Pancreas (tissue), 10 donors: ENCODE measurements around the gene WWOX. TPM values are rescaled to one million over a fixed set of nuclear protein-coding genes. Genes with fewer than 3 reads are reported as not detected.

Experiments
- ATAC-seq, 4 donors: fragments of 200-7000 bp; cut with Tn5 transposase; one replicate each; pipeline versions ENCODE4 v1.8.0 to v1.9.1; 2020; ENCODE audit warnings: mild to moderate bottlenecking in 4 of 4, moderate library complexity in 4 of 4
- DNase-seq, 6 donors: peaks; one replicate each; pipeline ENCODE4 v3.0.0-alpha.2; 2020
- FAIRE-seq: peaks from 2 replicates; lab custom pipeline; 2012; peaks lifted over from hg19 to GRCh38; lab: Jason Lieb, UNC
- H3K27ac ChIP-seq, 4 donors: fragments of 200-600 bp; sonication (generic); 1 replicate in 3 of 4; 2 replicates in 1 of 4; pipeline versions ENCODE4 v1.5.0 to v1.8.0; 2020
- H3K27me3 ChIP-seq, 4 donors: fragments of 200-600 bp; one replicate each; pipeline ENCODE4 v1.8.0; 2021
- H3K36me3 ChIP-seq, 3 donors: fragments of 200-600 bp; sonication (generic) in 1 of 3; one replicate each; pipeline versions ENCODE4 v1.5.0 to v1.8.0; 2020 to 2021
- H3K4me1 ChIP-seq, 3 donors: fragments of 200-600 bp; one replicate each; pipeline ENCODE4 v1.8.0; 2021
- H3K4me3 ChIP-seq, 4 donors: fragments of 200-600 bp; sonication (generic) in 2 of 4; one replicate each; pipeline versions ENCODE4 v1.5.0 to v1.8.0; 2020 to 2021
- H3K9me3 ChIP-seq, 4 donors: fragments of 200-600 bp; one replicate each; pipeline ENCODE4 v1.8.0; 2021
- CTCF ChIP-seq, 4 donors: fragments of 200-600 bp; sonication (generic) in 3 of 4; IDR thresholded peaks; one replicate each; pipeline versions ENCODE4 v1.5.0 to v1.8.0; 2021; ENCODE audit warnings: antibody characterized with exemption in 4 of 4
- WGBS, 2 donors: extraction: QIAGEN DNeasy Blood & Tissue Kit; methylation state at CpG; one replicate each; pipeline ENCODE4 v1.1.7; 2013; 5-methylcytosine and 5-hydroxymethylcytosine counted together
- intact Hi-C, 3 donors: fragments of 100-400 bp; cut with DNase I; formaldehyde crosslinking; loops; one replicate each; pipeline versions ENCODE4 v1.11.1 to v1.14.2; 2022
- polyA plus RNA-seq, 2 donors: library from polyadenylated mRNA; stranded (reverse); fragments of 200-250 nt; gene quantifications; one replicate each; pipeline ENCODE4 v1.2.3, GENCODE V29; 2013
- total RNA-seq, 6 donors: library from RNA; stranded (reverse); fragmentation: NEBNext Ultra II Directional in 4 of 6; extraction: Animal tissue kit (Norgen Biotek cat#: 25700) in 4 of 6; gene quantifications; one replicate each; pipeline versions ENCODE4 v1.2.1 to v1.2.4, GENCODE V29; 2021 to 2023
- donor health status: healthy with polysubstance abuse.
- donor health status: DM: no; HTN: no; CAD: no; lungs with moderate emphysema.
- donor health status: DM: no; HTN: no; CAD: no.
- donor health status: control.
- donor health status: control.
- donor health status: Bipolar disorder and iron deficiency.
- donor health status: DM: yes; HTN: yes; CAD: no.
- donor health status: DM: no; HTN: no; CAD: no.
- donor health status: DM: no; HTN: no; CAD: no.
- donor health status: DM: yes; HTN: yes; CAD: no.

The WWOX gene
- total and polyA plus RNA-seq, 8 donors = 6.8 to 14.4 (median 10.8) TPM

GRCh38 chr16:78551487-78552085 lies 452.1 kb downstream of the WWOX start:
- 61 to 66% methylated on average over 12 of the region's 12 CpGs for WGBS, 2 donors
- ATAC-seq (peak in 3 of 4 donors; percentile 18 to 87 (median 79)), FAIRE-seq (no peak), DNase-seq (no peak)
- no peak overlapping the region for H3K4me3 ChIP-seq
- no peaks in the 10 kb centered on the region for H3K4me1 ChIP-seq
- no peaks in the 10 kb centered on the region for H3K27me3 ChIP-seq
- H3K36me3 ChIP-seq = no peaks in the 10 kb centered on the region
- TF ChIP-seq CTCF (IDR thresholded peaks at IDR 0.05) = no peak
- H3K27ac ChIP-seq = no peak overlapping the region
- intact Hi-C loops = no loop called here
- H3K9me3 ChIP-seq = no peaks in the 10 kb centered on the region

GRCh38 chr16:78552106-78552675 lies 452.7 kb downstream of the WWOX start:
- ATAC-seq (peak in 1 of 4 donors; percentile 25), FAIRE-seq (no peak), DNase-seq (no peak)
- 89 to 90% methylated on average over 16 of the region's 16 CpGs for WGBS, 2 donors
- no peak overlapping the region for H3K27ac ChIP-seq
- intact Hi-C loops = no loop called here
- H3K36me3 ChIP-seq = no peaks in the 10 kb centered on the region
- TF ChIP-seq CTCF (IDR thresholded peaks at IDR 0.05) = no peak
- H3K4me3 ChIP-seq = no peak overlapping the region
- H3K9me3 ChIP-seq = no peaks in the 10 kb centered on the region
- H3K27me3 ChIP-seq = no peaks in the 10 kb centered on the region
- no peaks in the 10 kb centered on the region for H3K4me1 ChIP-seq

- FAIRE-seq (no peak), DNase-seq (no peak), ATAC-seq (no peak)
- intact Hi-C loops = no loop called here
- Histone ChIP-seq H3K9me3 (no peaks in the 10 kb centered on the region), H3K4me1 (no peaks in the 10 kb centered on the region), H3K27ac (no peak overlapping the region), H3K4me3 (no peak overlapping the region), H3K36me3 (no peaks in the 10 kb centered on the region), H3K27me3 (no peaks in the 10 kb centered on the region)
- TF ChIP-seq CTCF (IDR thresholded peaks at IDR 0.05) = no peak
- WGBS, 2 donors = 93 to 95% methylated on average over 1 of the region's 1 CpG
These were observed 453.3 kb downstream of the WWOX start for GRCh38 chr16:78552716-78553115.

- Histone ChIP-seq H3K27me3 (no peaks in the 10 kb centered on the region), H3K36me3 (no peaks in the 10 kb centered on the region), H3K4me3 (no peak overlapping the region), H3K4me1 (no peaks in the 10 kb centered on the region), H3K27ac (no peak overlapping the region), H3K9me3 (no peaks in the 10 kb centered on the region)
- TF ChIP-seq CTCF (IDR thresholded peaks at IDR 0.05) = no peak
- ATAC-seq (no peak), FAIRE-seq (no peak), DNase-seq (no peak)
- intact Hi-C loops = no loop called here
- 86 to 91% methylated on average over 10 of the region's 10 CpGs for WGBS, 2 donors
These were observed 454.0 kb downstream of the WWOX start for GRCh38 chr16:78553268-78554039.
